HEK293 (cell line): ENCODE measurements around the gene SLC17A5.

Experiments
- BCL11A ChIP-seq: fragments of 450-650 bp; formaldehyde crosslinking; IDR thresholded peaks from 2 replicates; pipeline ENCODE4 v1.5.1; 2016; ENCODE audit warnings: low read depth, missing biosample characterization, missing genetic modification characterization
- GFI1B ChIP-seq: fragments of 450-650 bp; formaldehyde crosslinking; IDR thresholded peaks from 2 replicates; pipeline ENCODE4 v1.5.1; 2016; ENCODE audit warnings: missing biosample characterization, missing genetic modification characterization
- RBAK ChIP-seq: fragments of 450-650 bp; formaldehyde crosslinking; IDR thresholded peaks from 2 replicates; pipeline ENCODE4 v1.5.1; 2016; ENCODE audit warnings: missing biosample characterization, missing genetic modification characterization
- SALL2 ChIP-seq: fragments of 450-650 bp; formaldehyde crosslinking; IDR thresholded peaks from 2 replicates; pipeline ENCODE4 v1.5.0; 2017; ENCODE audit warnings: missing biosample characterization, mild to moderate bottlenecking, missing genetic modification characterization, borderline replicate concordance
- SETDB1 ChIP-seq: IDR thresholded peaks from one replicate; pipeline ENCODE4 v1.6.1; 2017; ENCODE audit warnings: mild to moderate bottlenecking, low read length, moderate library complexity, mixed read lengths; ENCODE audit not compliant: insufficient read length
- TRIM28 ChIP-seq: IDR thresholded peaks from 2 replicates; pipeline ENCODE4 v1.6.1; 2011; ENCODE audit warnings: low read length, control low read depth, borderline replicate concordance
- ZBTB11 ChIP-seq: fragments of 450-650 bp; formaldehyde crosslinking; conservative IDR thresholded peaks from 2 replicates; pipeline ENCODE4 v1.5.1; 2016; ENCODE audit warnings: low read depth, missing biosample characterization, missing genetic modification characterization
- ZFP37 ChIP-seq: fragments of 450-650 bp; formaldehyde crosslinking; IDR thresholded peaks from 2 replicates; pipeline ENCODE4 v1.5.1; 2016; ENCODE audit warnings: missing biosample characterization, missing genetic modification characterization
- ZNF140 ChIP-seq: fragments of 450-650 bp; formaldehyde crosslinking; IDR thresholded peaks from 2 replicates; pipeline ENCODE4 v1.5.1; 2016; ENCODE audit warnings: missing biosample characterization, missing genetic modification characterization
- ZNF239 ChIP-seq: fragments of 450-650 bp; formaldehyde crosslinking; IDR thresholded peaks from 2 replicates; pipeline ENCODE4 v1.5.1; 2016; ENCODE audit warnings: missing biosample characterization, missing genetic modification characterization
- ZNF37A ChIP-seq: fragments of 450-650 bp; IDR thresholded peaks from 2 replicates; pipeline ENCODE4 v1.5.1; 2018; ENCODE audit warnings: missing biosample characterization, missing genetic modification characterization
- ZNF560 ChIP-seq: fragments of 450-650 bp; formaldehyde crosslinking; IDR thresholded peaks from 2 replicates; pipeline ENCODE4 v1.5.1; 2017; ENCODE audit warnings: missing biosample characterization, missing genetic modification characterization, borderline replicate concordance
- TF ChIP-seq, protein P1 (sequence below): fragments of 450-650 bp; formaldehyde crosslinking; IDR thresholded peaks from 2 replicates; pipeline ENCODE4 v1.5.1; 2016; ENCODE audit warnings: missing biosample characterization, missing genetic modification characterization
- TF ChIP-seq, protein P2 (sequence below): fragments of 450-650 bp; formaldehyde crosslinking; IDR thresholded peaks from 2 replicates; pipeline ENCODE4 v1.5.1; 2017; ENCODE audit warnings: missing biosample characterization, missing genetic modification characterization

DNA sequence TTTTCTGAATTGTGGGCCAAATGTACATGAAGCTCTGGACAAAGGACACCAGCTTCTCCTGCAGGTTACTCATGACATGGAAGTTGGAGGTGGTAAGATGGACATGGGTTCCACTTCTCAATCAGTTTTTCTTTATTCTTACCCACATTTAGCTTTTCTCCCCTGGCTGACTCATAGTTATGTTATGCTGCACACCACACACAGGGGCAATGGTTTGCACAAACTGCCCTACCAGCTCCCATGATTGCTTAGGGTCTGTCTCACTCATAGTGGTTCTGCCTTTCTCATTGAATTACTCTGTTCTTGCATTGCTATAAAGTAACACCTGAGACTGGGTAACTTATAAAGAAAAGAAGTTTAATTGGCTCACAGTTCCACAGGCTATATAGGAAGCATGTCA lies 37.7 kb upstream of the SLC17A5 start:
- TF ChIP-seq ZNF560 (no peak), SETDB1 (no peak), ZNF140 (tag by site-specific recombination) (no peak), ZNF239 (tag by site-specific recombination) (no peak), TRIM28 (no peak), ZNF37A (no peak), BCL11A (tag by site-specific recombination) (no peak), ZBTB11 (no peak), RBAK (tag by site-specific recombination) (no peak), GFI1B (no peak), SALL2 (tag by site-specific recombination) (no peak), ZFP37 (tag by site-specific recombination) (no peak)
- TF ChIP-seq, protein P1, sequence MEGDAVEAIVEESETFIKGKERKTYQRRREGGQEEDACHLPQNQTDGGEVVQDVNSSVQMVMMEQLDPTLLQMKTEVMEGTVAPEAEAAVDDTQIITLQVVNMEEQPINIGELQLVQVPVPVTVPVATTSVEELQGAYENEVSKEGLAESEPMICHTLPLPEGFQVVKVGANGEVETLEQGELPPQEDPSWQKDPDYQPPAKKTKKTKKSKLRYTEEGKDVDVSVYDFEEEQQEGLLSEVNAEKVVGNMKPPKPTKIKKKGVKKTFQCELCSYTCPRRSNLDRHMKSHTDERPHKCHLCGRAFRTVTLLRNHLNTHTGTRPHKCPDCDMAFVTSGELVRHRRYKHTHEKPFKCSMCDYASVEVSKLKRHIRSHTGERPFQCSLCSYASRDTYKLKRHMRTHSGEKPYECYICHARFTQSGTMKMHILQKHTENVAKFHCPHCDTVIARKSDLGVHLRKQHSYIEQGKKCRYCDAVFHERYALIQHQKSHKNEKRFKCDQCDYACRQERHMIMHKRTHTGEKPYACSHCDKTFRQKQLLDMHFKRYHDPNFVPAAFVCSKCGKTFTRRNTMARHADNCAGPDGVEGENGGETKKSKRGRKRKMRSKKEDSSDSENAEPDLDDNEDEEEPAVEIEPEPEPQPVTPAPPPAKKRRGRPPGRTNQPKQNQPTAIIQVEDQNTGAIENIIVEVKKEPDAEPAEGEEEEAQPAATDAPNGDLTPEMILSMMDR (tag by site-specific recombination) = no peak
- TF ChIP-seq, protein P2, sequence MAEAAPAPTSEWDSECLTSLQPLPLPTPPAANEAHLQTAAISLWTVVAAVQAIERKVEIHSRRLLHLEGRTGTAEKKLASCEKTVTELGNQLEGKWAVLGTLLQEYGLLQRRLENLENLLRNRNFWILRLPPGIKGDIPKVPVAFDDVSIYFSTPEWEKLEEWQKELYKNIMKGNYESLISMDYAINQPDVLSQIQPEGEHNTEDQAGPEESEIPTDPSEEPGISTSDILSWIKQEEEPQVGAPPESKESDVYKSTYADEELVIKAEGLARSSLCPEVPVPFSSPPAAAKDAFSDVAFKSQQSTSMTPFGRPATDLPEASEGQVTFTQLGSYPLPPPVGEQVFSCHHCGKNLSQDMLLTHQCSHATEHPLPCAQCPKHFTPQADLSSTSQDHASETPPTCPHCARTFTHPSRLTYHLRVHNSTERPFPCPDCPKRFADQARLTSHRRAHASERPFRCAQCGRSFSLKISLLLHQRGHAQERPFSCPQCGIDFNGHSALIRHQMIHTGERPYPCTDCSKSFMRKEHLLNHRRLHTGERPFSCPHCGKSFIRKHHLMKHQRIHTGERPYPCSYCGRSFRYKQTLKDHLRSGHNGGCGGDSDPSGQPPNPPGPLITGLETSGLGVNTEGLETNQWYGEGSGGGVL (tag by site-specific recombination) = no peak
